Skeletal muscle tissue (tissue), 4 donors: Measurements from ENCODE around the gene SUMO3. TPM values are rescaled to one million over a fixed set of nuclear protein-coding genes. Genes with fewer than 3 reads are reported as not detected.

Experiments used
- H3K27ac ChIP-seq: one replicate; pipeline ENCODE4 v1.7.0; 2013; ENCODE audit warnings: mild to moderate bottlenecking, low read depth, low read length, inconsistent platforms
- H3K27me3 ChIP-seq, 3 donors: one replicate each; pipeline ENCODE4 v1.7.0; 2013; ENCODE audit warnings: low read length in 3 of 3; ENCODE audit not compliant: control insufficient read depth in 3 of 3, insufficient read depth in 3 of 3
- H3K36me3 ChIP-seq, 3 donors: one replicate each; pipeline ENCODE4 v1.7.0; 2013; ENCODE audit warnings: low read length in 3 of 3; ENCODE audit not compliant: control insufficient read depth in 3 of 3, insufficient read depth in 3 of 3
- H3K4me1 ChIP-seq, 3 donors: one replicate each; pipeline ENCODE4 v1.7.0; 2013; ENCODE audit warnings: low read length in 3 of 3, mild to moderate bottlenecking in 3 of 3; ENCODE audit not compliant: control insufficient read depth in 3 of 3, insufficient read depth in 3 of 3
- H3K4me3 ChIP-seq, 3 donors: one replicate each; pipeline ENCODE4 v1.7.0; 2013; ENCODE audit warnings: low read length in 3 of 3
- H3K9ac ChIP-seq, 3 donors: one replicate each; pipeline ENCODE4 v1.7.0; 2013; ENCODE audit warnings: low read length in 3 of 3, mild to moderate bottlenecking in 3 of 3, moderate library complexity in 2 of 3, low read depth in 1 of 3
- H3K9me3 ChIP-seq, 3 donors: one replicate each; pipeline ENCODE4 v1.7.0; 2013; ENCODE audit warnings: low read length in 3 of 3; ENCODE audit not compliant: control insufficient read depth in 3 of 3
- total RNA-seq: library from RNA; depleted of rRNA; stranded (reverse); fragments of >200 nt; gene quantifications from one replicate; pipeline ENCODE4 v1.2.3, GENCODE V29; 2014
- donor health status: Osteomylitis.

SUMO3 gene
- total RNA-seq, 1 donor from 2014 or later: 28.7 TPM

GRCh38 chr21:44762221-44763049, 55.4 kb downstream of the SUMO3 start:
- Histone ChIP-seq H3K27me3 (no peaks in the 10 kb centered on the region), H3K36me3 (peaks cover 0 to 2% (median 0%) of the 10 kb centered on the region in 3 donors), H3K9ac (no peak overlapping the region), H3K27ac (no peak overlapping the region), H3K4me3 (no peak overlapping the region), H3K9me3 (no peaks in the 10 kb centered on the region), H3K4me1 (peaks cover 0 to 3% (median 0%) of the 10 kb centered on the region in 3 donors)

- peaks cover 0 to 2% (median 0%) of the 10 kb centered on the region in 3 donors for H3K36me3 ChIP-seq
- H3K4me1 ChIP-seq: peaks cover 0 to 3% (median 0%) of the 10 kb centered on the region in 3 donors
- H3K9ac ChIP-seq: no peak overlapping the region
- no peak overlapping the region for H3K27ac ChIP-seq
- no peaks in the 10 kb centered on the region for H3K27me3 ChIP-seq
- no peak overlapping the region for H3K4me3 ChIP-seq
- no peaks in the 10 kb centered on the region for H3K9me3 ChIP-seq
These were observed 56.1 kb downstream of the SUMO3 start for GRCh38 chr21:44761747-44762208.

- H3K4me1 ChIP-seq: peaks cover 0 to 3% (median 0%) of the 10 kb centered on the region in 3 donors
- H3K27ac ChIP-seq: no peak overlapping the region
- H3K36me3 ChIP-seq: no peaks in the 10 kb centered on the region
- no peaks in the 10 kb centered on the region for H3K27me3 ChIP-seq
- no peak overlapping the region for H3K4me3 ChIP-seq
- no peak overlapping the region for H3K9ac ChIP-seq
- H3K9me3 ChIP-seq: no peaks in the 10 kb centered on the region
These were observed 56.7 kb downstream of the SUMO3 start for GRCh38 chr21:44761011-44761729.

GRCh38 chr21:44760376-44760775, 57.5 kb downstream of the SUMO3 start:
- Histone ChIP-seq H3K27ac (no peak overlapping the region), H3K27me3 (no peaks in the 10 kb centered on the region), H3K9ac (no peak overlapping the region), H3K36me3 (no peaks in the 10 kb centered on the region), H3K4me1 (peaks cover 0 to 3% (median 0%) of the 10 kb centered on the region in 3 donors), H3K4me3 (no peak overlapping the region), H3K9me3 (no peaks in the 10 kb centered on the region)

GRCh38 chr21:44759628-44760285, 58.1 kb downstream of the SUMO3 start:
- H3K9me3 ChIP-seq: no peaks in the 10 kb centered on the region
- H3K4me1 ChIP-seq: peaks cover 0 to 1% (median 0%) of the 10 kb centered on the region in 3 donors
- no peak overlapping the region for H3K27ac ChIP-seq
- H3K4me3 ChIP-seq: no peak overlapping the region
- H3K27me3 ChIP-seq: no peaks in the 10 kb centered on the region
- no peak overlapping the region for H3K9ac ChIP-seq
- no peaks in the 10 kb centered on the region for H3K36me3 ChIP-seq

GRCh38 chr21:44758781-44759627, 58.9 kb downstream of the SUMO3 start:
- Histone ChIP-seq H3K4me1 (no peaks in the 10 kb centered on the region), H3K4me3 (no peak overlapping the region), H3K9me3 (no peaks in the 10 kb centered on the region), H3K9ac (no peak overlapping the region), H3K27me3 (no peaks in the 10 kb centered on the region), H3K36me3 (no peaks in the 10 kb centered on the region), H3K27ac (no peak overlapping the region)

GRCh38 chr21:44758141-44758561, 59.7 kb downstream of the SUMO3 start:
- H3K36me3 ChIP-seq: no peaks in the 10 kb centered on the region
- H3K27ac ChIP-seq: no peak overlapping the region
- H3K9ac ChIP-seq: no peak overlapping the region
- H3K4me3 ChIP-seq: no peak overlapping the region
- no peaks in the 10 kb centered on the region for H3K27me3 ChIP-seq
- no peaks in the 10 kb centered on the region for H3K9me3 ChIP-seq
- no peaks in the 10 kb centered on the region for H3K4me1 ChIP-seq

GRCh38 chr21:44757731-44758130, 60.1 kb downstream of the SUMO3 start:
- H3K27me3 ChIP-seq: peaks cover 0 to 2% (median 2%) of the 10 kb centered on the region in 3 donors
- H3K9ac ChIP-seq: no peak overlapping the region
- H3K4me3 ChIP-seq: no peak overlapping the region
- no peaks in the 10 kb centered on the region for H3K36me3 ChIP-seq
- H3K27ac ChIP-seq: no peak overlapping the region
- no peaks in the 10 kb centered on the region for H3K4me1 ChIP-seq
- no peaks in the 10 kb centered on the region for H3K9me3 ChIP-seq

- no peaks in the 10 kb centered on the region for H3K4me1 ChIP-seq
These were observed 61.3 kb downstream of the SUMO3 start for GRCh38 chr21:44756423-44757185.

More at GRCh38 chr21:44756423-44757185, 61.3 kb downstream of the SUMO3 start:
- Histone ChIP-seq H3K27me3 (peaks cover 2 to 11% (median 3%) of the 10 kb centered on the region in 3 donors), H3K4me3 (no peak overlapping the region), H3K9ac (no peak overlapping the region), H3K9me3 (no peaks in the 10 kb centered on the region), H3K36me3 (no peaks in the 10 kb centered on the region), H3K27ac (no peak overlapping the region)
